Activated B cell treated with CpG ODN at 0.5 μM for 24 hours (primary cell): ENCODE results near the gene KMT5C. TPM values are rescaled to one million over a fixed set of nuclear protein-coding genes. Genes with fewer than 3 reads are reported as not detected.

Experiments
- ATAC-seq: fragments of 200-7000 bp; cut with Tn5 transposase; one replicate; pipeline ENCODE4 v1.10.0; 2021; ENCODE audit warnings: low read depth, mild to moderate bottlenecking, moderate library complexity
- CTCF ChIA-PET: fragments of 350-600 bp; sonication (Branson Sonifier 250); formaldehyde crosslinking; loops from one replicate; lab custom pipeline; 2021; ENCODE audit warnings: antibody characterized with exemption; lab: Charles Lee
- POLR2A ChIA-PET: fragments of 350-600 bp; sonication (Branson Sonifier 250); formaldehyde crosslinking; loops from one replicate; lab custom pipeline; 2021; ENCODE audit warnings: antibody characterized with exemption; lab: Charles Lee
- DNase-seq: peaks from one replicate; pipeline ENCODE4 v3.0.0; 2022
- H3K27ac Mint-ChIP-seq: one replicate; pipeline ENCODE4 v1.8.0; 2020; ENCODE audit warnings: mixed read lengths
- H3K27me3 Mint-ChIP-seq: one replicate; pipeline ENCODE4 v1.8.0; 2021; ENCODE audit warnings: mixed read lengths
- H3K36me3 Mint-ChIP-seq: one replicate; pipeline ENCODE4 v1.8.0; 2021; ENCODE audit warnings: low read depth, mixed read lengths
- H3K4me1 Mint-ChIP-seq: one replicate; pipeline ENCODE4 v1.8.0; 2021; ENCODE audit warnings: mixed read lengths
- H3K4me3 Mint-ChIP-seq: one replicate; pipeline ENCODE4 v1.8.0; 2020; ENCODE audit warnings: mild to moderate bottlenecking, mixed read lengths
- H3K9me3 Mint-ChIP-seq: one replicate; pipeline ENCODE4 v1.8.0; 2020; ENCODE audit warnings: mixed read lengths
- intact Hi-C: fragments of 100-400 bp; cut with micrococcal nuclease; formaldehyde crosslinking; loops from one replicate; pipeline ENCODE4 v1.15.1; 2024
- total RNA-seq: library from RNA; stranded (reverse); gene quantifications from 2 replicates; pipeline ENCODE4 v1.2.3, GENCODE V29; 2022
- TF ChIP-seq, protein P1 (sequence below): fragments of 200-600 bp; IDR thresholded peaks from one replicate; pipeline ENCODE4 v1.8.0; 2022; ENCODE audit warnings: antibody characterized with exemption, mild to moderate bottlenecking

Gene KMT5C
- total RNA-seq, 1 donor from 2014 or later, result 8.1 TPM

DNA sequence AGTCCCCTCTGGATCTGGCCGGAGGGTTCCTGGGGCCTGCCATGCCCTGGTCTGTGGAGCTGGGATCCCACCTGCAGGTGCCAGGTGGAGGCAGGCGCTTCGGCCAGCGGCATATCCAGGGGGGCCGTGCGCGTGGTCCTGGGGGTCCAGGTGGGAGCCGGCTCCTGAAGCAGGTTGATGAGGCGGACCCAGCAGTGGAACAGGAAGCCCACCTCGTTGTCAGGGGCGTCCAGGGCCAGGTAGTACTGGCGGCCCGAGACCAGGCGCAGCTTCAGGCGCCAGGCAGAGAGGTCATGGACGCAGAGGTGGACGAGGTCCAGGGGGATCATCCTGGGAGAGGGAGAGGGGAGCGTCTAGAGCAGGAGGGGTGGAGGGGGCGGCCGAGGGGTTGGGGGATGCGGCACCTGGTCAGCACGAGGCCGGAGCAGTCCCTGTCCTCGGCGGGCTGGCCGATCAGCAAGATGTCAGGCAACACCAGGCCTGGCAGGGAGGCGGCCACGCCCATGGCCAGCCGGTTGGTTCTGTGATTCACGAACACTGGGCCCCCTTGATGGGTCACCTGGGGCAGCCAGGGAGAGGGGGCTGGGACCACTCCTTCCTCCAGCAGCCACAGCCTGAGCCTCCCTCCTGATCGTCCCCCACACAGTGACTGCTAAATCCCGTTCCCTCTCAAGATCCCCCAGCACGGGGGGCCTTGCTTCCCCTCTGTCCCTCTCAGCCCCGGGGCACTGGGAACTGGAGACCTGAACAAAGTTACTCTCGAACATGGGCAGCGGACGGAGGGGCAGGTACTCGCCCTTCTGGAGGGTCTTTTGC lies 22.7 kb downstream of the KMT5C start:
- ATAC-seq, result no peak
- POLR2A ChIA-PET, result interaction anchor here (0.6 kb wide), 1 partner anchor 116 kb away, joined by 3 read pairs; no protein-coding TSS in a partner anchor
- Mint-ChIP-seq H3K9me3 (no peaks in the 10 kb centered on the region), H3K27me3 (peaks cover 12% of the 10 kb centered on the region), H3K4me1 (no peaks in the 10 kb centered on the region), H3K36me3 (no peaks in the 10 kb centered on the region), H3K27ac (no peak overlapping the region), H3K4me3 (no peak overlapping the region)
- intact Hi-C loops, result no loop called here
- CTCF ChIA-PET, result no interaction called here
- TF ChIP-seq, protein P1, sequence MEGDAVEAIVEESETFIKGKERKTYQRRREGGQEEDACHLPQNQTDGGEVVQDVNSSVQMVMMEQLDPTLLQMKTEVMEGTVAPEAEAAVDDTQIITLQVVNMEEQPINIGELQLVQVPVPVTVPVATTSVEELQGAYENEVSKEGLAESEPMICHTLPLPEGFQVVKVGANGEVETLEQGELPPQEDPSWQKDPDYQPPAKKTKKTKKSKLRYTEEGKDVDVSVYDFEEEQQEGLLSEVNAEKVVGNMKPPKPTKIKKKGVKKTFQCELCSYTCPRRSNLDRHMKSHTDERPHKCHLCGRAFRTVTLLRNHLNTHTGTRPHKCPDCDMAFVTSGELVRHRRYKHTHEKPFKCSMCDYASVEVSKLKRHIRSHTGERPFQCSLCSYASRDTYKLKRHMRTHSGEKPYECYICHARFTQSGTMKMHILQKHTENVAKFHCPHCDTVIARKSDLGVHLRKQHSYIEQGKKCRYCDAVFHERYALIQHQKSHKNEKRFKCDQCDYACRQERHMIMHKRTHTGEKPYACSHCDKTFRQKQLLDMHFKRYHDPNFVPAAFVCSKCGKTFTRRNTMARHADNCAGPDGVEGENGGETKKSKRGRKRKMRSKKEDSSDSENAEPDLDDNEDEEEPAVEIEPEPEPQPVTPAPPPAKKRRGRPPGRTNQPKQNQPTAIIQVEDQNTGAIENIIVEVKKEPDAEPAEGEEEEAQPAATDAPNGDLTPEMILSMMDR, result no peak
- no peak for DNase-seq

DNA sequence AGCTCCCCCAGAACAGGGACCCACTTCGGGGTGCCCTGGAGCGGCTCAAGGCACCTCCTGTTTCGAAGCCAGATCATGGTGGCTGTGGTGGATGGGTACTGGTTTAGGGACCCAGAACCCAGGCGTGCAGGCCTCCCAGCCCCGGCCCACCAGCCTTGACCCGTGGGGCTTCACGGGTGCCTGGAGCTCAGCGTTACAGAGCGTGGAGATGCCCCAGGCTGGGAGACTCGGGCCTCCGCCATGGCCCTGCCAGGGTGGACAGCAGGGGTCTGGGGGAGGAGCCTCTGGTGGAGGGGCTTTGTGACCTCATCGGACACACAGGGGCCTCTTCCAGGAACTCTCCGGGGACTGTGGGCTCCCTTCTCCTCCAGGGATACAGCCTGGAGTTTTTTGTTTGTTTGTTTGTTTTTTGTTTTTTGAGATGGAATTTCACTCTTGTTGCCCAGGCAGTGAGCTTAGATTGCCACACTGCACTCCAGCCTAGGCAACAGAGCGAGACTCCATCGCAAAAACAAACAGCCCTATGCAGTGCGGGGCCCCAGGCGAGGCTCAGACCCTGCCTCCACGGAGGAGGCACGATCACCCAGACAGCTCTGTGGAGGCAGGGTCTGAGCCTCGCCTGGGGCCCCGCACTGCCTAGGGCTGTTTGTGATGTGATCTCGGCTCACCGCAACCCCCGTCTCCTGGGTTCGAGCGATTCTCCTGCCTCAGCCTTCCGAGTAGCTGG lies 23.5 kb downstream of the KMT5C start, which contains the start of gene GARIN5B:
TSS of gene GARIN5B (minus strand) at position 271 of the 727 bp plus-strand sequence. CDS start at position 77, 194 bp downstream.
- no peak for ATAC-seq
- H3K9me3 Mint-ChIP-seq, result no peaks in the 10 kb centered on the region
- H3K4me3 Mint-ChIP-seq, result no peak within 1 kb of the TSS
- no peak for DNase-seq
- intact Hi-C loops, result no loop called here
- ChIA-PET CTCF (no interaction called here), POLR2A (interaction anchor here (0.6 kb wide), 2 partner anchors 25 to 117 kb away, joined by 3 to 5 read pairs; no protein-coding TSS in a partner anchor)
- H3K27ac Mint-ChIP-seq, result no peak within 1 kb of the TSS
- peaks cover 10% of the 10 kb centered on the region for H3K27me3 Mint-ChIP-seq
- no peaks in the 10 kb centered on the region for H3K36me3 Mint-ChIP-seq
- no peaks in the 10 kb centered on the region for H3K4me1 Mint-ChIP-seq
- TF ChIP-seq, protein P1, result no peak

DNA sequence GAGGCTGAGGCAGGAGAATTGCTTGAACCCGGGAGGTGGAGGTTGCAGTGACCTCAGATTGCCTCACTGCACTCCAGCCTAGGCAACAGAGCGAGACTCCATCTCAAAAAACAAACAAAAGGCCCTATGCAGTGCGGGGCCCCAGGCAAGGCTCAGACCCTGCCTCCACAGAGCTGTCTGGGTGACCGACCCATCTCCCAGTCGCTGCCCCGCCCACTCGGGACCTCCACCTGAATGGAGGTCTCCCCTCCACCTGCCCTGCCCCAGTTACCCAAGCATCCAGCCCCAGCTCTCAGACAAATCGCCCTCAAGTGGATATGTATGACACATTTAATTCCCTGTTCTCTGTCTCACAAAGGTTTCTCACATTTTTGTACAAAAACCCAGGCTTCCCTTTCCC lies 25.6 kb downstream of the KMT5C start:
- Mint-ChIP-seq H3K27ac (no peak overlapping the region), H3K9me3 (no peaks in the 10 kb centered on the region), H3K36me3 (no peaks in the 10 kb centered on the region), H3K4me1 (peaks cover 4% of the 10 kb centered on the region), H3K4me3 (no peak overlapping the region), H3K27me3 (peaks cover 12% of the 10 kb centered on the region)
- ChIA-PET CTCF (no interaction called here), POLR2A (no interaction called here)
- TF ChIP-seq, protein P1, result no peak
- intact Hi-C loops, result no loop called here
- DNase-seq, result no peak
- ATAC-seq, result no peak

DNA sequence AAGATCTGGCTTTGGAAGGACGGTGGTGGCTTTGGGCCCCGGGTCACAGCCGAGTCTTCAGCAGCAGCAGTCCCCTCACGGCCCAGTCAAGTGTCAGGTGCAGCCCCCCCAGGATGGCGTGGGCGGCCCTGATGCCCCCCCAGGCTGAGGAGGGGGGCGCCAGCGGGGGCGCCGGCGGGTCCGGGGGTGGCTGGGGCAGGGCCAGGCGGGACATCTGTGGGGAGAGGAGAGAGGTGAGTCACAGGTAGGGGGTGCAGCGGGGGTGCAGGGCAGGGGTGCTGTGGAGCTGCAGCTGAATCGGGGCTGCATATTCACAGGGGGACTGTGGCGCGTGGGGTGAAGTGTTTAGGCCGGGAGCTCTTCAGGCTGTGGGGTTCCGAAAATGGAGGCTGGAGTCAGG lies 26.3 kb downstream of the KMT5C start:
- H3K36me3 Mint-ChIP-seq, result no peaks in the 10 kb centered on the region
- no peak overlapping the region for H3K4me3 Mint-ChIP-seq
- intact Hi-C loops, result no loop called here
- peaks cover 18% of the 10 kb centered on the region for H3K27me3 Mint-ChIP-seq
- H3K4me1 Mint-ChIP-seq, result peaks cover 7% of the 10 kb centered on the region
- TF ChIP-seq, protein P1, result no peak
- DNase-seq (no peak), ATAC-seq (no peak)
- ChIA-PET CTCF (no interaction called here), POLR2A (no interaction called here)
- no peaks in the 10 kb centered on the region for H3K9me3 Mint-ChIP-seq
- no peak overlapping the region for H3K27ac Mint-ChIP-seq

DNA sequence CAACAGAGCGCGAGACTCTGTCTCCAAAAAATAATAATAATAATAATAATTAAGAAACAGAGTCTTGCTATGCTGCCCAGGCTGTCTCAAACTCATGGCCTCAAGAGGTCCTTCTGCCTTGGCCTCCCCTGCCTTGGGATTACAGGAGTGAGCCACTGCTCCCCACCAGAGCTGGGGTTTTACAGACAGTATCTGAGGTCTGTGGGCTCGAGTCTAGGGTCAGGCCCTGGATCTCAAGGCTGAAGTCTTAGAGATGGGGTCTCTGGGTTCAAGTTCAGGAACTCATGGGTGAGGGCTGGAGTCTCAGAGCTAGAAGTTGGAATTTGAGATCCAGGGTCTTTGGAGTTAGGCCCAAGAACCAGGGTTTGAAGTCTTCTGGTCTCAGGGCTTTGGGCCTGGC lies 27.1 kb downstream of the KMT5C start:
- H3K27me3 Mint-ChIP-seq, result peaks cover 26% of the 10 kb centered on the region
- TF ChIP-seq, protein P1, result no peak
- CTCF ChIA-PET, result no interaction called here
- ATAC-seq (no peak), DNase-seq (no peak)
- no peaks in the 10 kb centered on the region for H3K36me3 Mint-ChIP-seq
- H3K27ac Mint-ChIP-seq, result no peak overlapping the region
- H3K4me3 Mint-ChIP-seq, result no peak overlapping the region
- POLR2A ChIA-PET, result no interaction called here
- intact Hi-C loops, result no loop called here
- H3K9me3 Mint-ChIP-seq, result no peaks in the 10 kb centered on the region
- H3K4me1 Mint-ChIP-seq, result peaks cover 7% of the 10 kb centered on the region
